Measurements from ENCODE around the gene CSGALNACT2. TPM values are rescaled to one million over a fixed set of nuclear protein-coding genes. Genes with fewer than 3 reads are reported as not detected.

The CSGALNACT2 gene
- total and polyA plus RNA-seq, 2 of the 13 experiments (the other 11 are each of a cell fraction or from before 2014, with no cell fraction given), result 3.3 to 7.1 TPM

- WGBS (ENCODE audit: low lambda C conversion rate), result 50% methylated on average over 4 of the region's 4 CpGs
- ChIA-PET CTCF (ENCODE audit: low intra/inter-chr PET ratio, low total read pairs) (interaction anchor here (0.7 kb wide), 1 partner anchor 250 kb away, joined by 3 read pairs; no protein-coding TSS in a partner anchor), POLR2A (no interaction called here)
- Histone ChIP-seq H3K4me3 (replicated peaks in 1 of 3; ENCODE audit: insufficient read depth in 1 of 3, low read depth in 2 of 3, low read length in 3 of 3) (no peak overlapping the region), H3K27ac (ENCODE audit: extremely low read length, insufficient read depth, low read length) (no peak overlapping the region), H3K79me2 (ENCODE audit: insufficient read depth, low read length) (no peaks in the 10 kb centered on the region), H4K20me1 (ENCODE audit: insufficient read depth, low read length) (no peaks in the 10 kb centered on the region), H3K36me3 (replicated peaks in 1 of 2; ENCODE audit: control insufficient read depth in 1 of 2, insufficient read depth in 2 of 2, low read length in 2 of 2) (no peaks in the 10 kb centered on the region), H2AFZ (ENCODE audit: low read length) (no peak overlapping the region), H3K4me1 (ENCODE audit: insufficient read depth, low read length) (no peaks in the 10 kb centered on the region), H3K9ac (ENCODE audit: insufficient read depth, low read depth, low read length) (no peak overlapping the region), H3K27me3 (ENCODE audit: control insufficient read depth in 1 of 2, insufficient read depth in 2 of 2, low read length in 2 of 2) (peaks cover 2 to 66% of the 10 kb centered on the region in 2 experiments; a peak in 4 of 5 replicates), H3K9me3 (ENCODE audit: low read length) (no peaks in the 10 kb centered on the region), H3K4me2 (ENCODE audit: low read depth, low read length) (no peak overlapping the region)
- FAIRE-seq (no peak), ATAC-seq (no peak), DNase-seq (ENCODE audit: low spot score) (no peak)
- BruUV-seq (replicated peaks), result no TSS peak
- intact Hi-C loops (cut with micrococcal nuclease; ENCODE audit: unreplicated experiment), result loop anchor here (2.0 kb wide), 1 partner anchor 23 kb away; the partner anchor contains the start of gene RET
- TF ChIP-seq ZBTB7A (CRISPR knock-in tag; IDR thresholded peaks at IDR 0.05) (no peak), CREM (IDR thresholded peaks at IDR 0.05) (no peak), CREM (CRISPR knock-in tag; IDR thresholded peaks at IDR 0.05) (no peak), ZNF180 (CRISPR knock-in tag; IDR thresholded peaks at IDR 0.05; ENCODE audit: borderline replicate concordance, low read depth) (no peak), ZSCAN9 (CRISPR knock-in tag; IDR thresholded peaks at IDR 0.05; ENCODE audit: borderline replicate concordance) (no peak), EP300 (IDR thresholded peaks at IDR 0.05; ENCODE audit: low read depth in 2 of 2, low read length in 2 of 2) (no peak), EP300 (CRISPR knock-in tag; IDR thresholded peaks at IDR 0.05; ENCODE audit: borderline replicate concordance) (no peak), ATRX (CRISPR knock-in tag; IDR thresholded peaks at IDR 0.05; ENCODE audit: borderline replicate concordance) (no peak), NR2C2 (CRISPR knock-in tag; IDR thresholded peaks at IDR 0.05; ENCODE audit: borderline replicate concordance) (no peak)
- in situ Hi-C loops (cut with HindIII; ENCODE audit: extremely low pct_ligation_motif_present, low pct_unique_long_range_greater_than_20kb), result no loop called here
Measured at GRCh38 chr10:43099928-43100327, 38.3 kb upstream of the CSGALNACT2 start.

- POLR2A ChIA-PET, result no interaction called here
- intact Hi-C loops (cut with micrococcal nuclease; ENCODE audit: unreplicated experiment), result no loop called here
- TF ChIP-seq ZNF256 (CRISPR knock-in tag; conservative IDR thresholded peaks at IDR 0.05), result no peak
- no peak for TF ChIP-seq GZF1 (CRISPR knock-in tag; IDR thresholded peaks at IDR 0.05)
- no peak for TF ChIP-seq U2AF1 (optimal IDR thresholded peaks at IDR 0.05; ENCODE audit: low read depth, low read length)
- TF ChIP-seq SP5 (CRISPR knock-in tag; IDR thresholded peaks at IDR 0.05; ENCODE audit: borderline replicate concordance, low read depth), result no peak
- TF ChIP-seq LRRFIP1 (CRISPR knock-in tag; conservative IDR thresholded peaks at IDR 0.05), result no peak
- no peak for TF ChIP-seq IRF9 (CRISPR knock-in tag; IDR thresholded peaks at IDR 0.05; ENCODE audit: borderline replicate concordance)
- TF ChIP-seq CENPT (CRISPR knock-in tag; IDR thresholded peaks at IDR 0.05; ENCODE audit: low read depth), result no peak
Measured at GRCh38 chr10:43100366-43100765, 37.9 kb upstream of the CSGALNACT2 start.

More at GRCh38 chr10:43100366-43100765, 37.9 kb upstream of the CSGALNACT2 start:
- in situ Hi-C loops (cut with HindIII; ENCODE audit: extremely low pct_ligation_motif_present, low pct_unique_long_range_greater_than_20kb), result no loop called here
- 20% methylated on average over 8 of the region's 17 CpGs for WGBS (ENCODE audit: low lambda C conversion rate)
- Histone ChIP-seq H3K9me3 (ENCODE audit: low read length) (no peaks in the 10 kb centered on the region), H2AFZ (ENCODE audit: low read length) (no peak overlapping the region), H3K4me1 (ENCODE audit: insufficient read depth, low read length) (no peaks in the 10 kb centered on the region), H3K9ac (ENCODE audit: insufficient read depth, low read depth, low read length) (no peak overlapping the region), H3K79me2 (ENCODE audit: insufficient read depth, low read length) (no peaks in the 10 kb centered on the region), H3K4me3 (replicated peaks in 1 of 3; ENCODE audit: insufficient read depth in 1 of 3, low read depth in 2 of 3, low read length in 3 of 3) (no peak overlapping the region), H4K20me1 (ENCODE audit: insufficient read depth, low read length) (no peaks in the 10 kb centered on the region), H3K36me3 (replicated peaks in 1 of 2; ENCODE audit: control insufficient read depth in 1 of 2, insufficient read depth in 2 of 2, low read length in 2 of 2) (no peaks in the 10 kb centered on the region), H3K27ac (ENCODE audit: extremely low read length, insufficient read depth, low read length) (no peak overlapping the region), H3K4me2 (ENCODE audit: low read depth, low read length) (no peak overlapping the region), H3K27me3 (ENCODE audit: control insufficient read depth in 1 of 2, insufficient read depth in 2 of 2, low read length in 2 of 2) (peaks cover 2 to 67% of the 10 kb centered on the region in 2 experiments; a peak in 4 of 5 replicates)
- FAIRE-seq (no peak), DNase-seq (ENCODE audit: low spot score) (no peak), ATAC-seq (no peak)
- BruUV-seq (replicated peaks), result no TSS peak
- CTCF ChIA-PET (ENCODE audit: low intra/inter-chr PET ratio, low total read pairs), result interaction anchor here (0.7 kb wide), 1 partner anchor 251 kb away, joined by 3 read pairs; no protein-coding TSS in a partner anchor

Data from HepG2 (cell line).